H1 (cell line): ENCODE data around the gene SLC16A2. TPM values are rescaled to one million over a fixed set of nuclear protein-coding genes. Genes with fewer than 3 reads are reported as not detected.

Experiments
- CTCF ChIA-PET: fragments of 300-600 bp; sonication (Branson Sonifier 250); formaldehyde crosslinking; loops from one replicate; lab custom pipeline; 2021; ENCODE audit not compliant: partially characterized antibody; lab: Charles Lee
- POLR2A ChIA-PET: fragments of 300-600 bp; sonication (Branson Sonifier 250); formaldehyde crosslinking; loops from one replicate; lab custom pipeline; 2021; ENCODE audit warnings: inconsistent platforms; ENCODE audit not compliant: partially characterized antibody; lab: Charles Lee
- DNase-seq, 2 experiments: peaks; one replicate each; pipeline versions ENCODE4 v3.0.0 to v3.0.0-alpha.2; 2010 to 2022; ENCODE audit warnings: low spot score in 2 of 2, low read depth in 1 of 2, mixed read lengths in 1 of 2
- FAIRE-seq: peaks from 2 replicates; lab custom pipeline; 2011; peaks lifted over from hg19 to GRCh38; lab: Jason Lieb, UNC
- H2AFZ ChIP-seq: 2 replicates; pipeline ENCODE4 v1.8.1; 2012; ENCODE audit warnings: low read length, inconsistent platforms
- H2AK5ac ChIP-seq: 2 replicates; pipeline ENCODE4 v1.6.1; 2013; ENCODE audit warnings: low read depth, low read length
- H2BK120ac ChIP-seq: replicated peaks from 2 replicates; pipeline ENCODE3; 2013; ENCODE audit warnings: low read depth, low read length, inconsistent platforms
- H2BK12ac ChIP-seq: 2 replicates; pipeline ENCODE4 v1.6.1; 2013; ENCODE audit warnings: low read depth, low read length
- H2BK15ac ChIP-seq: 2 replicates; pipeline ENCODE4 v1.6.1; 2013; ENCODE audit warnings: low read length
- H2BK20ac ChIP-seq: 2 replicates; pipeline ENCODE4 v1.6.1; 2013; ENCODE audit warnings: low read length
- H2BK5ac ChIP-seq: 2 replicates; pipeline ENCODE4 v1.6.1; 2013; ENCODE audit warnings: low read depth, low read length
- H3K14ac ChIP-seq: 2 replicates; pipeline ENCODE4 v1.6.1; 2013; ENCODE audit warnings: inconsistent platforms; ENCODE audit not compliant: insufficient read length
- H3K18ac ChIP-seq: 2 replicates; pipeline ENCODE4 v1.6.1; 2013; ENCODE audit warnings: low read length; ENCODE audit errors: extremely low read depth
- H3K23ac ChIP-seq: 2 replicates; pipeline ENCODE4 v1.6.1; 2013; ENCODE audit warnings: inconsistent platforms; ENCODE audit not compliant: insufficient read length
- H3K23me2 ChIP-seq: 2 replicates; pipeline ENCODE4 v1.6.1; 2013; ENCODE audit warnings: low read depth, low read length
- H3K27ac ChIP-seq: 2 replicates; pipeline ENCODE4 v1.6.1; 2011; ENCODE audit warnings: low read depth, low read length, inconsistent platforms
- H3K27me3 ChIP-seq, 4 experiments: replicated peaks in 1 of 4; 1 replicate in 1 of 4; 2 replicates in 3 of 4; pipeline versions ENCODE4 v1.6.1 to v1.8.1; 2011 to 2013; ENCODE audit warnings: low read length in 3 of 4, mild to moderate bottlenecking in 3 of 4, inconsistent platforms in 2 of 4, mixed read lengths in 2 of 4, moderate library complexity in 1 of 4; ENCODE audit not compliant: control insufficient read depth in 3 of 4, insufficient read depth in 3 of 4; ENCODE audit errors: extremely low read depth in 1 of 4
- H3K36me3 ChIP-seq, 4 experiments: 2 replicates each; pipeline versions ENCODE4 v1.6.1 to v1.8.1; 2011 to 2013; ENCODE audit warnings: mild to moderate bottlenecking in 4 of 4, low read length in 3 of 4, moderate library complexity in 2 of 4, control low read depth in 1 of 4, inconsistent platforms in 1 of 4; ENCODE audit not compliant: insufficient read depth in 4 of 4, control insufficient read depth in 2 of 4
- H3K4ac ChIP-seq: replicated peaks from 2 replicates; pipeline ENCODE3; 2013; ENCODE audit warnings: low read length, low read depth, mixed read lengths, inconsistent platforms; ENCODE audit not compliant: insufficient read length
- H3K4me1 ChIP-seq, 4 experiments: replicated peaks in 1 of 4; 1 replicate in 1 of 4; 2 replicates in 3 of 4; pipeline versions ENCODE4 v1.6.1 to v1.8.1; 2011 to 2013; ENCODE audit warnings: low read length in 3 of 4, inconsistent platforms in 2 of 4, mixed read lengths in 1 of 4; ENCODE audit not compliant: insufficient read depth in 4 of 4, control insufficient read depth in 3 of 4
- H3K4me2 ChIP-seq, 2 experiments: 2 replicates each; pipeline versions ENCODE4 v1.6.1 to v1.8.1; 2011 to 2013; ENCODE audit warnings: low read depth in 2 of 2, low read length in 2 of 2, control low read depth in 1 of 2, inconsistent platforms in 1 of 2, mild to moderate bottlenecking in 1 of 2; ENCODE audit not compliant: insufficient read depth in 1 of 2
- H3K4me3 ChIP-seq, 4 experiments: fragments of 200-600, 300-600 bp in 1 of 4; sonication (generic), shearing (Covaris generic), sonication (Bioruptor Twin) in 1 of 4; 2 replicates each; pipeline versions ENCODE4 v1.5.1 to v1.8.1; 2011 to 2016; ENCODE audit warnings: low read length in 4 of 4, low read depth in 3 of 4, control low read depth in 2 of 4, inconsistent platforms in 2 of 4, mild to moderate bottlenecking in 2 of 4, mixed read lengths in 1 of 4, moderate library complexity in 1 of 4; ENCODE audit not compliant: insufficient read depth in 2 of 4; ENCODE audit errors: extremely low read depth in 1 of 4
- H3K56ac ChIP-seq: replicated peaks from 2 replicates; pipeline ENCODE3; 2013; ENCODE audit warnings: low read depth, mild to moderate bottlenecking, mixed read lengths, low read length, inconsistent platforms; ENCODE audit not compliant: insufficient read length
- H3K79me1 ChIP-seq: 2 replicates; pipeline ENCODE4 v1.6.1; 2013; ENCODE audit warnings: low read depth, low read length, control low read depth
- H3K79me2 ChIP-seq, 2 experiments: 2 replicates each; pipeline versions ENCODE4 v1.6.1 to v1.8.1; 2012 to 2013; ENCODE audit warnings: low read length in 2 of 2, mild to moderate bottlenecking in 2 of 2, inconsistent platforms in 1 of 2; ENCODE audit not compliant: insufficient read depth in 2 of 2, control insufficient read depth in 1 of 2
- H3K9ac ChIP-seq, 4 experiments: replicated peaks in 1 of 4; 1 replicate in 1 of 4; 2 replicates in 3 of 4; pipeline versions ENCODE4 v1.6.1 to v1.8.1; 2011 to 2013; ENCODE audit warnings: low read depth in 3 of 4, low read length in 3 of 4, control low read depth in 2 of 4, mild to moderate bottlenecking in 2 of 4, moderate library complexity in 2 of 4, inconsistent platforms in 1 of 4; ENCODE audit errors: extremely low read depth in 1 of 4
- H3K9me3 ChIP-seq, 2 experiments: 2 replicates each; pipeline versions ENCODE4 v1.6.1 to v1.8.1; 2012 to 2013; ENCODE audit warnings: mild to moderate bottlenecking in 2 of 2, moderate library complexity in 2 of 2, control low read depth in 1 of 2, inconsistent platforms in 1 of 2, low read depth in 1 of 2, low read length in 1 of 2, mixed read lengths in 1 of 2; ENCODE audit not compliant: insufficient read depth in 2 of 2
- H4K20me1 ChIP-seq, 2 experiments: replicated peaks in 1 of 2; 2 replicates each; pipeline versions ENCODE3 to v1.8.1; 2011 to 2013; ENCODE audit warnings: inconsistent platforms in 2 of 2, low read length in 2 of 2, mild to moderate bottlenecking in 1 of 2; ENCODE audit not compliant: insufficient read depth in 2 of 2, control insufficient read depth in 1 of 2
- H4K5ac ChIP-seq: 2 replicates; pipeline ENCODE4 v1.6.1; 2013; ENCODE audit warnings: low read length, low read depth, mixed read lengths, inconsistent platforms; ENCODE audit not compliant: insufficient read length
- H4K8ac ChIP-seq: 2 replicates; pipeline ENCODE4 v1.8.0; 2013; ENCODE audit warnings: mild to moderate bottlenecking, moderate library complexity, low read length, inconsistent platforms; ENCODE audit not compliant: insufficient read depth; ENCODE audit errors: extremely low read depth
- H4K91ac ChIP-seq: replicated peaks from 2 replicates; pipeline ENCODE3; 2013; ENCODE audit warnings: low read length, mixed read lengths, inconsistent platforms; ENCODE audit not compliant: insufficient read length
- BACH1 ChIP-seq: IDR thresholded peaks from 2 replicates; pipeline ENCODE4 v1.6.1; 2012; ENCODE audit warnings: low read length, improper control_type of control experiment
- CBX5 ChIP-seq: fragments of 300-800, 300-1000 bp; sonication (generic); IDR thresholded peaks from 2 replicates; pipeline ENCODE4 v1.7.1; 2016; ENCODE audit warnings: antibody characterized with exemption, low read length, low read depth
- CBX8 ChIP-seq: fragments of 300-800, 300-1000 bp; sonication (generic); IDR thresholded peaks from 2 replicates; pipeline ENCODE4 v1.7.1; 2016; ENCODE audit warnings: low read depth, low read length, borderline replicate concordance
- CEBPB ChIP-seq: IDR thresholded peaks from 2 replicates; pipeline ENCODE4 v1.6.1; 2012; ENCODE audit warnings: low read depth, low read length
- CHD1 ChIP-seq: IDR thresholded peaks from 2 replicates; pipeline ENCODE4 v1.6.1; 2012; ENCODE audit warnings: low read depth, low read length, improper control_type of control experiment
- GABPA ChIP-seq: IDR thresholded peaks from 2 replicates; pipeline ENCODE4 v1.6.1; 2011; ENCODE audit warnings: mild to moderate bottlenecking, low read length, moderate library complexity, borderline replicate concordance; ENCODE audit not compliant: insufficient read depth
- RBBP5 ChIP-seq: IDR thresholded peaks from 2 replicates; pipeline ENCODE4 v1.7.1; 2012; ENCODE audit warnings: low read depth, mild to moderate bottlenecking, inconsistent platforms, low read length, moderate library complexity, borderline replicate concordance
- TBP ChIP-seq: IDR thresholded peaks from 2 replicates; pipeline ENCODE4 v1.6.1; 2011; ENCODE audit warnings: low read depth, low read length, improper control_type of control experiment
- TCF12 ChIP-seq: IDR thresholded peaks from 2 replicates; pipeline ENCODE4 v1.6.1; 2011; ENCODE audit warnings: low read depth, mild to moderate bottlenecking, low read length
- YY1 ChIP-seq: IDR thresholded peaks from 2 replicates; pipeline ENCODE4 v1.6.1; 2011; ENCODE audit warnings: low read depth, mild to moderate bottlenecking, low read length
- WGBS, 2 experiments: shearing (Covaris generic) in 1 of 2; methylation state at CpG; one replicate each; pipeline versions ENCODE4 v1.1.6 to v1.1.7; 2013 to 2015; ENCODE audit warnings: low lambda C conversion rate in 2 of 2, mixed read lengths in 2 of 2, inconsistent platforms in 1 of 2, low coverage in 1 of 2, missing lambda C conversion rate in 1 of 2; ENCODE audit not compliant: insufficient replicate concordance in 2 of 2, insufficient coverage in 1 of 2, insufficient read length in 1 of 2; ENCODE audit errors: extremely low coverage in 1 of 2, missing lambda C conversion rate in 1 of 2; 5-methylcytosine and 5-hydroxymethylcytosine counted together
- polyA plus RNA-seq, 7 experiments: library from polyadenylated mRNA; depleted of rRNA in 3 of 7; stranded (reverse) in 5 of 7; unstranded in 2 of 7; fragments of >200 nt in 5 of 7; fragments of 200-250 nt in 2 of 7; gene quantifications; 1 replicate in 5 of 7; 2 replicates in 1 of 7; 4 replicates in 1 of 7; pipeline versions ENCODE4 v1.2.1 to v1.2.3, GENCODE V29; 2011 to 2013; ENCODE audit warnings: missing spikeins in 2 of 7, mixed read lengths in 2 of 7
- total RNA-seq: library from RNA; stranded (reverse); fragmentation: NEBNext Ultra II Directional; extraction: Animal tissue kit (Norgen Biotek cat#: 25700); gene quantifications from 2 replicates; pipeline ENCODE4 v1.2.1, GENCODE V29; 2021
- TF ChIP-seq, protein P1 (sequence below): IDR thresholded peaks from 2 replicates; pipeline ENCODE4 v1.6.1; 2011; ENCODE audit warnings: low read length, improper control_type of control experiment
- TF ChIP-seq, protein P2 (sequence below), 3 experiments: IDR thresholded peaks; 1 replicate in 2 of 3; 2 replicates in 1 of 3; pipeline versions ENCODE4 v1.5.1 to v1.6.1; 2011; ENCODE audit warnings: low read length in 3 of 3, mild to moderate bottlenecking in 3 of 3, inconsistent platforms in 2 of 3, low read depth in 1 of 3, moderate library complexity in 1 of 3; ENCODE audit not compliant: insufficient read depth in 1 of 3; ENCODE audit errors: control extremely low read depth in 1 of 3

SLC16A2 gene
- total and polyA plus RNA-seq, 2 of the 8 experiments (the other 6 are each of a cell fraction or from before 2014, with no cell fraction given) = 24.4 to 32.2 TPM

DNA sequence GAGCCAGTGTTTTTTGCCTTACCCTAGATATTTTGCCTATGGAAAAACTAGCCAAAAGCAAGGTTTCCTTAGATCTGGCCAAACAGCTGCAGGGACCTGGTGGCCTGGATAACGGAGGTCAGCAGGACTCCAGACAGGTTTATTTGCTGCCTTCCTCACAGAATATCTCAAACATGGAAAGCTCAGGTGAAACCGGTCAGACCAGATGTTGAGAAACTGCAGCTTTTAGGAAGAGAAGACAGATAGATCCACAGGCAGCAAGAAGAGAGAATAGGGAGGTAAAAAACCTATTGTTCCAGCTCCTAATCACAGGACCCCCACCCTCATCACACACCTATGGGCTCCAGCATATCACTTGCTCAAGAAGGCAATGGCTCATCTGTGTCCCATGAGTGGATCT, 16.2 kb downstream of the SLC16A2 start:
- Histone ChIP-seq H3K56ac (no peak overlapping the region), H2BK20ac (no peak overlapping the region), H2BK12ac (no peak overlapping the region), H2AK5ac (no peak overlapping the region), H2BK120ac (no peak overlapping the region), H3K4me3 (no peak overlapping the region), H3K79me1 (no peaks in the 10 kb centered on the region), H4K5ac (no peak overlapping the region), H3K9ac (no peak overlapping the region), H3K27ac (no peak overlapping the region), H3K9me3 (no peaks in the 10 kb centered on the region), H4K20me1 (no peaks in the 10 kb centered on the region), H3K4me2 (no peak overlapping the region), H3K27me3 (no peaks in the 10 kb centered on the region), H3K18ac (no peak overlapping the region), H4K91ac (no peak overlapping the region), H3K4ac (no peak overlapping the region), H3K23me2 (no peaks in the 10 kb centered on the region), H3K4me1 (no peaks in the 10 kb centered on the region), H2AFZ (no peak overlapping the region), H2BK15ac (no peak overlapping the region), H3K23ac (no peak overlapping the region), H3K14ac (no peak overlapping the region), H2BK5ac (no peak overlapping the region), H4K8ac (no peak overlapping the region), H3K79me2 (no peaks in the 10 kb centered on the region), H3K36me3 (no peaks in the 10 kb centered on the region)
- POLR2A ChIA-PET = no interaction called here
- CTCF ChIA-PET = interaction anchor here (1.4 to 2.4 kb wide), 3 partner anchors 11 to 30 kb away, joined by 4 to 9 read pairs (median 6); partner anchors contain the start of gene SLC16A2
- no peak for DNase-seq
- FAIRE-seq = no peak
- 93% methylated on average over 2 of the region's 2 CpGs; no CpG with 5 or more reads in 1 of the 2 experiments for WGBS, 2 experiments
- TF ChIP-seq CBX8 (no peak), CHD1 (no peak), GABPA (no peak), CBX5 (no peak), BACH1 (no peak), TBP (no peak), TCF12 (no peak), CEBPB (no peak), YY1 (no peak), RBBP5 (no peak)
- TF ChIP-seq, protein P1, sequence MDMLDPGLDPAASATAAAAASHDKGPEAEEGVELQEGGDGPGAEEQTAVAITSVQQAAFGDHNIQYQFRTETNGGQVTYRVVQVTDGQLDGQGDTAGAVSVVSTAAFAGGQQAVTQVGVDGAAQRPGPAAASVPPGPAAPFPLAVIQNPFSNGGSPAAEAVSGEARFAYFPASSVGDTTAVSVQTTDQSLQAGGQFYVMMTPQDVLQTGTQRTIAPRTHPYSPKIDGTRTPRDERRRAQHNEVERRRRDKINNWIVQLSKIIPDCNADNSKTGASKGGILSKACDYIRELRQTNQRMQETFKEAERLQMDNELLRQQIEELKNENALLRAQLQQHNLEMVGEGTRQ = no peak
- TF ChIP-seq, protein P2, sequence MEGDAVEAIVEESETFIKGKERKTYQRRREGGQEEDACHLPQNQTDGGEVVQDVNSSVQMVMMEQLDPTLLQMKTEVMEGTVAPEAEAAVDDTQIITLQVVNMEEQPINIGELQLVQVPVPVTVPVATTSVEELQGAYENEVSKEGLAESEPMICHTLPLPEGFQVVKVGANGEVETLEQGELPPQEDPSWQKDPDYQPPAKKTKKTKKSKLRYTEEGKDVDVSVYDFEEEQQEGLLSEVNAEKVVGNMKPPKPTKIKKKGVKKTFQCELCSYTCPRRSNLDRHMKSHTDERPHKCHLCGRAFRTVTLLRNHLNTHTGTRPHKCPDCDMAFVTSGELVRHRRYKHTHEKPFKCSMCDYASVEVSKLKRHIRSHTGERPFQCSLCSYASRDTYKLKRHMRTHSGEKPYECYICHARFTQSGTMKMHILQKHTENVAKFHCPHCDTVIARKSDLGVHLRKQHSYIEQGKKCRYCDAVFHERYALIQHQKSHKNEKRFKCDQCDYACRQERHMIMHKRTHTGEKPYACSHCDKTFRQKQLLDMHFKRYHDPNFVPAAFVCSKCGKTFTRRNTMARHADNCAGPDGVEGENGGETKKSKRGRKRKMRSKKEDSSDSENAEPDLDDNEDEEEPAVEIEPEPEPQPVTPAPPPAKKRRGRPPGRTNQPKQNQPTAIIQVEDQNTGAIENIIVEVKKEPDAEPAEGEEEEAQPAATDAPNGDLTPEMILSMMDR (IDR thresholded peaks at IDR 0.05; ENCODE audit: control extremely low read depth in 1 of 3, insufficient read depth in 1 of 3, low read depth in 1 of 3, low read length in 3 of 3) = no peak
